Measurements from ENCODE around the gene LAMA4.

- TF ChIP-seq POLR2AphosphoS5 (IDR thresholded peaks at IDR 0.05; ENCODE audit: borderline replicate concordance, low read depth, low read length) (no peak), EZH2 (IDR thresholded peaks at IDR 0.05) (no peak), FOXP2 (optimal IDR thresholded peaks at IDR 0.05; ENCODE audit: control extremely low read depth, extremely low read length, insufficient read depth) (no peak)
These were observed 12.0 kb upstream of the LAMA4 start for GRCh38 chr6:112266331-112266730.

Data from SK-N-MC (cell line).